Gastrocnemius medialis (tissue), 4 donors: Measurements from ENCODE around the gene ADARB1. TPM values are rescaled to one million over a fixed set of nuclear protein-coding genes. Genes with fewer than 3 reads are reported as not detected.

Source experiments
- ATAC-seq, 2 donors: fragments of 150-250 bp; one replicate each; pipeline ENCODE4 v1.9.1; 2016
- DNase-seq, 2 donors: peaks; one replicate each; pipeline ENCODE4 v3.0.0-alpha.2; 2019
- H3K27ac ChIP-seq, 4 donors: fragments of 200-600 bp; sonication (generic); 1 replicate in 1 of 4; 2 replicates in 3 of 4; pipeline ENCODE4 v1.5.1; 2016 to 2018; ENCODE audit warnings: mild to moderate bottlenecking in 2 of 4, moderate library complexity in 1 of 4
- H3K27me3 ChIP-seq, 3 donors: fragments of 200-600 bp; sonication (generic) in 2 of 3; 1 replicate in 1 of 3; 2 replicates in 2 of 3; pipeline versions ENCODE4 v1.5.1 to v1.6.0; 2016 to 2019; ENCODE audit warnings: mild to moderate bottlenecking in 1 of 3, moderate library complexity in 1 of 3
- H3K36me3 ChIP-seq, 2 donors: fragments of 200-600 bp; sonication (generic) in 1 of 2; one replicate each; pipeline ENCODE4 v1.5.1; 2017 to 2018
- H3K4me1 ChIP-seq, 2 donors: fragments of 200-600 bp; sonication (generic) in 1 of 2; one replicate each; pipeline ENCODE4 v1.5.1; 2016 to 2017; ENCODE audit warnings: mild to moderate bottlenecking in 2 of 2
- H3K4me3 ChIP-seq, 4 donors: fragments of 200-600 bp; sonication (generic) in 3 of 4; 1 replicate in 1 of 4; 2 replicates in 3 of 4; pipeline ENCODE4 v1.5.1; 2016 to 2019; ENCODE audit warnings: mild to moderate bottlenecking in 2 of 4
- H3K9me3 ChIP-seq, 3 donors: fragments of 200-600 bp; sonication (generic) in 2 of 3; 1 replicate in 1 of 3; 2 replicates in 2 of 3; pipeline ENCODE4 v1.5.1; 2016 to 2019
- POLR2A ChIP-seq, 2 donors: fragments of 450-650 bp; IDR thresholded peaks; one replicate each; pipeline ENCODE4 v1.6.1; 2017; ENCODE audit warnings: antibody characterized with exemption in 2 of 2, mild to moderate bottlenecking in 2 of 2, moderate library complexity in 2 of 2
- in situ Hi-C, 4 donors: fragments of 200-750 bp; cut with MboI; loops; one replicate each; pipeline versions ENCODE4 v1.15.0 to v1.8.0; 2017; ENCODE audit warnings: low sequenced_read_pairs in 4 of 4
- intact Hi-C: fragments of 100-400 bp; cut with DNase I; formaldehyde crosslinking; loops from one replicate; pipeline ENCODE4 v1.15.1; 2023; ENCODE audit warnings: low total_unique reads
- total RNA-seq, 4 donors: library from RNA; depleted of rRNA; stranded (reverse); fragments of >200 nt; gene quantifications; one replicate each; pipeline versions ENCODE4 v1.1.0 to v1.2.3, GENCODE V29; 2016
- TF ChIP-seq, protein P1 (sequence below), 5 experiments: fragments of 450-650 bp in 3 of 5; fragments of 200-600 bp in 2 of 5; sonication (generic) in 2 of 5; IDR thresholded peaks in 4 of 5; conservative IDR thresholded peaks in 1 of 5; 1 replicate in 4 of 5; 2 replicates in 1 of 5; pipeline ENCODE4 v1.5.1; 2016 to 2019; ENCODE audit warnings: antibody characterized with exemption in 5 of 5, mild to moderate bottlenecking in 3 of 5, moderate library complexity in 3 of 5

Gene ADARB1
- total RNA-seq, 4 donors from 2014 or later = 5.9 to 11.5 (median 6.9) TPM

DNA sequence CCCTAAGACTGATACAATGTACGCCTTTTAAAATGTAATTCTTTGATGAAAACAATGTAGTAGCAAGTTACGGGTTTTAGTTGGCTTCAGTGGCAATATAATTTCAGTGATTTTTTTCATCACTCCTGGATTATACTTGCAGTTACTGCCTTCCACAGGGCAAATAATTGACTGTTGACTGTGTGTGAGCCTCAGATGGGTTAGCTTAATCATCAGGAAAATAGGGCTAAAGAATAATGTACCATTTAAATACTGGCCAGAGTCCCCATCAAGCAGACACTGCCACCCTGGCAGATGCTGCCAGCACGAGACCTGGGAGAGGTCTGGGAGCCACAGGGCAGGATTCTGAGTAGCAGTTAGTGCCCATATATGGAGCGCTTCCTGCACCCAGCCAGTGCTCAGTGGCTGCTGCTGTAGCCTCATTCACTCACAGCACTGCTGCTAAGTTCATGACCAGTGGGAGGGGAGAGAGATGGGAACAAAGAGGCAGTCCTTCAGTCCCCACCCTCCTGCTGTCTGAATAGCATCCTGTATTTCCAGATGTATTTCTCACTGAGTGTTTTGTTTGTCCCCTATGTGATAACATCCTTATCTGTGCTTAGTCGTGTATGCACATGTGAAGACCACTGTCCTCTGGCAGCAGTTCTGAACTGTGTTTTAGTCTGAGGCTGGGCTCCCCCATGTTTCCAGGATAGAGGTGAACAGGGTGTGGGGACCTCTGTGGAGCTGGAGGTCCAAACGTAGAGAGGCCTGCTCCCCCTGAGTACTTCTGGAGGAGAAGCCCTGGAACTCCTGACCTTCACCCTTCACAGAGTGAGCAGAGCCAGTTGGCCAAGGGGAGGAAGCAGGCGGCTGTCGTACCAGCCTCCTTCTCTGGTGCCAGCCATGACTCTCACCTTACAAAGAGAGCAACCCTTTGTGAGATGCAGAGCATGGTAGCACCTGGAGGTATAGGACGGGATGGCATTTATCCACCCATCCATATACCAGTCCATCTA, 80.4 kb downstream of the ADARB1 start:
- Histone ChIP-seq H3K27ac (no peak overlapping the region), H3K36me3 (no peaks in the 10 kb centered on the region), H3K9me3 (no peaks in the 10 kb centered on the region), H3K4me1 (no peaks in the 10 kb centered on the region), H3K27me3 (no peaks in the 10 kb centered on the region), H3K4me3 (no peak overlapping the region)
- TF ChIP-seq, protein P1, sequence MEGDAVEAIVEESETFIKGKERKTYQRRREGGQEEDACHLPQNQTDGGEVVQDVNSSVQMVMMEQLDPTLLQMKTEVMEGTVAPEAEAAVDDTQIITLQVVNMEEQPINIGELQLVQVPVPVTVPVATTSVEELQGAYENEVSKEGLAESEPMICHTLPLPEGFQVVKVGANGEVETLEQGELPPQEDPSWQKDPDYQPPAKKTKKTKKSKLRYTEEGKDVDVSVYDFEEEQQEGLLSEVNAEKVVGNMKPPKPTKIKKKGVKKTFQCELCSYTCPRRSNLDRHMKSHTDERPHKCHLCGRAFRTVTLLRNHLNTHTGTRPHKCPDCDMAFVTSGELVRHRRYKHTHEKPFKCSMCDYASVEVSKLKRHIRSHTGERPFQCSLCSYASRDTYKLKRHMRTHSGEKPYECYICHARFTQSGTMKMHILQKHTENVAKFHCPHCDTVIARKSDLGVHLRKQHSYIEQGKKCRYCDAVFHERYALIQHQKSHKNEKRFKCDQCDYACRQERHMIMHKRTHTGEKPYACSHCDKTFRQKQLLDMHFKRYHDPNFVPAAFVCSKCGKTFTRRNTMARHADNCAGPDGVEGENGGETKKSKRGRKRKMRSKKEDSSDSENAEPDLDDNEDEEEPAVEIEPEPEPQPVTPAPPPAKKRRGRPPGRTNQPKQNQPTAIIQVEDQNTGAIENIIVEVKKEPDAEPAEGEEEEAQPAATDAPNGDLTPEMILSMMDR (IDR thresholded peaks at IDR 0.05 in 4 of 5, conservative IDR thresholded peaks at IDR 0.05 in 1 of 5) = no peak
- no peak for TF ChIP-seq POLR2A (IDR thresholded peaks at IDR 0.05)
- in situ Hi-C loops = no loop called here
- DNase-seq (no peak), ATAC-seq (peak in 1 of 2 donors; percentile 39)
- intact Hi-C loops = no loop called here

DNA sequence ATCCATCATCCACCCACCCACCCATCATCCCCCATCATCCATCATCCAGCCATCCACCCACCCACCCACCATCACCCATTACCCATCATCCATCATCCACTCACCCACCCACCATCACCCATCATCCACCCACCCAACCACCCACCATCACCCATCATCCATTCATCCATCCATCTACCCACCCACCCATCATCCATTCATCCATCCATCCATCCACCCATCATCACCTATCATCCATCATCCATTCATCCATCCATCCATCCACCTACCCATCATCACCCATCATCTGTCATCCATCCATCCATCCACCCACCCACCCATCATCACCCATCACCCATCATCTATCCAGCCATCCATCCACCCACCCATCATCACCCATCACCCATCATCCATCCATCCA, 81.5 kb downstream of the ADARB1 start:
- Histone ChIP-seq H3K36me3 (no peaks in the 10 kb centered on the region), H3K27ac (no peak overlapping the region), H3K4me1 (peaks cover 4 to 7% of the 10 kb centered on the region in 2 donors), H3K4me3 (no peak overlapping the region), H3K9me3 (no peaks in the 10 kb centered on the region), H3K27me3 (no peaks in the 10 kb centered on the region)
- ATAC-seq (no peak), DNase-seq (no peak)
- in situ Hi-C loops (no loop called here), intact Hi-C loops (no loop called here)
- TF ChIP-seq, protein P1 (IDR thresholded peaks at IDR 0.05 in 4 of 5, conservative IDR thresholded peaks at IDR 0.05 in 1 of 5) = no peak
- TF ChIP-seq POLR2A (IDR thresholded peaks at IDR 0.05) = no peak

DNA sequence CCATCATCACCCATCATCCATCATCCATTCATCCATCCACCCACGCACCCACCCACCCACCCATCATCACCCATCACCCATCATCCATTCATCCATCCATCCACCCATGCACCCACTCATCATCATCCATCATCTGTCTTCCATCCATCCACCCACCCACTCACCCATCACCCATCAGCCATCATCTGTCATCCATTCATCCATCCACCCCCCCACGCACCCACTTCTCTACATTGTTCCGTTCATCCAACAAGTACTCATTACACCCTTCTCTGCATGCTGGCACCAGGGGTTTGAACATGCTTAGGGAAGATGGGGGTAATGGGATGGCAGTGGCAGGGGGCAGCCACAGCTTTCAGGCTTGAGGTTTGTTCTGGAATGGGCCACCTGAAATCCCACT, 82.1 kb downstream of the ADARB1 start:
- intact Hi-C loops (no loop called here), in situ Hi-C loops (no loop called here)
- H3K9me3 ChIP-seq = no peaks in the 10 kb centered on the region
- no peak for DNase-seq
- H3K27me3 ChIP-seq = no peaks in the 10 kb centered on the region
- peaks cover 9 to 13% of the 10 kb centered on the region in 2 donors for H3K4me1 ChIP-seq
- H3K4me3 ChIP-seq = no peak overlapping the region
- ATAC-seq = no peak
- H3K36me3 ChIP-seq = no peaks in the 10 kb centered on the region
- H3K27ac ChIP-seq = no peak overlapping the region
- no peak for TF ChIP-seq POLR2A (IDR thresholded peaks at IDR 0.05)
- TF ChIP-seq, protein P1 (IDR thresholded peaks at IDR 0.05 in 4 of 5, conservative IDR thresholded peaks at IDR 0.05 in 1 of 5) = no peak

GRCh38 chr21:45157932-45158331, 83.6 kb downstream of the ADARB1 start:
- Histone ChIP-seq H3K9me3 (no peaks in the 10 kb centered on the region), H3K36me3 (no peaks in the 10 kb centered on the region), H3K27me3 (no peaks in the 10 kb centered on the region), H3K4me3 (no peak overlapping the region), H3K4me1 (peaks cover 18 to 26% of the 10 kb centered on the region in 2 donors), H3K27ac (no peak overlapping the region)
- no peak for TF ChIP-seq POLR2A (IDR thresholded peaks at IDR 0.05)
- TF ChIP-seq, protein P1 (IDR thresholded peaks at IDR 0.05 in 4 of 5, conservative IDR thresholded peaks at IDR 0.05 in 1 of 5) = no peak
- intact Hi-C loops = no loop called here
- DNase-seq (no peak), ATAC-seq (no peak)
- in situ Hi-C loops = no loop called here
